Measurements from ENCODE around the gene PLEKHG1.

Gene PLEKHG1

GRCh38 chr6:150590446-150590845, 9.2 kb upstream of the PLEKHG1 start:
- no peak for FAIRE-seq

DNA sequence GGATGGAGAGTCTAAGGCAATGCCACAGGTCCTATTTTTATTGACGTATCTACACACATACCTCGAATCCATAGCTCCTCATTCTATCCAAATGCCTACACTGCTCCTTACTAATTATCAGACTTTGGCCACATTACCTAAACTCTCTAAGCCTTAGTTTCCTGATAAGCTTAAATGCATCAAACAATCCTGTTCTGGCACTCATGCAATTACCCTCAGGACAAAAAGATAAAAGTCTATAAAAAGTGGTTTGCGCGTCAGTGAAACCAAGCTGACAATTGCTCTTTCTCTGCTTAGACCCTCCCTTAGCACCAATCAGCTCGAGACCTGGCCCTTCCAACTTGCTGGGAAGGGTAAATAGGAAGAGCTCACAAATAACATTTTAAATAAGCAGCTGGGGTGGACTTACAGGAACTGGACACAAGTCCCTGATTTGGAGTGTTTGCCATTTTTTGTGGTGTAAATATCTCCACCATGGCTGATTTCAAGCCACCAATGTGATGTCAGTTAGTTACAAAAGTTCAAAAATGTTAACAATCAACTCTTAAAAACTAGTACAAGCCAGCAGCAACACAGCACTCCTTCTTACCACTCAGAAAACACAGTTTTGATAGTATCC, 7.2 kb upstream of the PLEKHG1 start:
- FAIRE-seq: no peak

DNA sequence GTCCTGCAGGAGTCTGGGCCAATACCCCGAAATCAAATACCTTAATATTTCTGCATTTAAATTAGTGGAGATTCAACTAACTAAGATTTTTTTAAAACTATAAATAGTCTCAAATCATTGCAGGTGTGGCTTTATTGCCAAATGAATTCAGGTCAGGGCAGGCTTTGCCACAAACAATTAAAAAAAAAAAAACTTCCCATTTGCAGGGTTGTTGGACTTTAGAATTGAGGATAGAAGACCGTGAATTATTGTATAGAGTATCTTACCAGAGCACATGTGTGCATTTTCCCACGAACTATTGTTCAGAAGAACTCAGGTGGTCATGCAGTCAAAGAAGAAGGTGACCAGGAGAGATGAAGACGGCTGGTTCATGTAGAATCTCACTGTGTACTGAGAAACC, 6.6 kb upstream of the PLEKHG1 start:
- no peak for FAIRE-seq

- FAIRE-seq: no peak
These were observed 3.2 kb upstream of the PLEKHG1 start for GRCh38 chr6:150596439-150596838.

- no peak for FAIRE-seq
These were observed 1.3 kb upstream of the PLEKHG1 start for GRCh38 chr6:150598401-150598800.

DNA sequence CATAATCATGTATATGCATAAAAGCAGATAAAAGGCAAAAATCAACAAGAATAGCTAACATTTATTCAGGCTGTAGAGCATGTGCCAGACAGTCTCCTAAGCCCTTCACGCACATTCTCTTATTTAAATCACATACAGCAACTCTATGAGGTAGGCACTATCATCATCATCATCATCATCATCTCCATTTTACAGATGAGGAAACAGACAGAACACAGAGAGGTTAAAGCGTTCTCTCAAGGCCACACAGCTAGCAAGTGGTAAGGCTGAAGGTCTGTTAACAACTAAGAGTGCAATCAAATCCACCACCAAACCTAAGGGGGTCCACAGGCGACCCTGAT, 857 bp upstream of the PLEKHG1 start:
- FAIRE-seq: no peak

- no peak for FAIRE-seq
These were observed 270 bp downstream of the PLEKHG1 start for GRCh38 chr6:150600010-150600300.

DNA sequence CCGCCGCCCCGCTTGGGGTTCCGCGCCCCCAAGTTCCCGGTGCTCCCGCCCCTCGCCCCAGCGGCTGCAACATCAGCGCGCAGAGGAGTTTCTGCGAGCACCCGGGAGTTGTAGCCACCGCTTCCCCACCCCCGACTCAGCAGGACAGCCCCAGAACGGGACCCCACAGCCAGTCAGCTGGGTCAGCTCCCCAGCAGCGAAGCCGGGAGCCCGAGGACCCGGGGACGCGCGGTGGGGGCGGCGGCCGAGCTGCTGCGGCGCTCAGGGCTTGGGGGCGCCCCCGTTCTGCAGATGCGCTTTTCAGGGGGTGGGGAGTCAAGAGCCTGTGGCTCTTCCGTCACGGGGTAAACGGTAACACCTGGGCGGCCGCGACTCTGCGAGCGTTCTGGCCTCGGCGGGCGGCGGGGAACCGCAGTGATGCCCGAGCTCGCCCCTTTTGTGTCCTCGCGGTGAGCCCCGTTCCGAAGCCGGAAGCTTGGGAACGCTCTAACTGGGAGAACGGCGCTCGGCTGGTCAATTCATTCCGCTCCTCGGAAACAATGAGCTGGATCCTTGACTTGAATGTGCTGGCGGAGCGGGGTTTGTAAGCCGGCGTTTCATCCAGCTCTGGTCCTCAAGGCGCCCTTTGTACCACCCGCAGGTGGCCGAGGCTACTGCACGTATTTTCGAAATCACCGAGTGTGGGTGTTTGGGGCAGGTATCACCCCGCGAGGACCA, 774 bp downstream of the PLEKHG1 start:
- no peak for FAIRE-seq

- FAIRE-seq: no peak
These were observed 1.8 kb downstream of the PLEKHG1 start for GRCh38 chr6:150601439-150601838.

GRCh38 chr6:150603176-150603575, 3.5 kb downstream of the PLEKHG1 start:
- no peak for FAIRE-seq

- FAIRE-seq: no peak
These were observed 4.8 kb downstream of the PLEKHG1 start for GRCh38 chr6:150604467-150604866.

GRCh38 chr6:150605333-150605732, 5.6 kb downstream of the PLEKHG1 start:
- FAIRE-seq: no peak

DNA sequence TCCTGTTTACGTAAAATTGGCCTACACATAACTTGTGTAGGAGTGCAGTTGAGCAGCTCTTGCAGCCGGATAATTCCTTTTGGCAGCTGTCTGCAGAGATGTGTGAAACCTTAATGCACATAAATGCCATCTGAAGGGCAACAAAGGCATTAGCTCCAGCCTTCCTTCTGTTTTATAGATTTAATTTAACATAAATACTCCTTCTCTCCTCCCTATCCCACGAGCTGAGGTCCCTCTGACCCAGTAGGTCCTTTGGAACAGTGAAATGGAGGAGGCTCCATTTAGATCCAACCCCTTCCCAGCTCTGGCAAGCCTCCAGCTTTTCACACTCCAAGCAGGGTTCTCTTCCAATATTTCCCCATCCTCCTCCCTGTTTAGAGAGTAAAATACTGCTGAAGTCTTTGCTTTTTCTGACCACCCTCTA, 6.5 kb downstream of the PLEKHG1 start:
- FAIRE-seq: no peak

DNA sequence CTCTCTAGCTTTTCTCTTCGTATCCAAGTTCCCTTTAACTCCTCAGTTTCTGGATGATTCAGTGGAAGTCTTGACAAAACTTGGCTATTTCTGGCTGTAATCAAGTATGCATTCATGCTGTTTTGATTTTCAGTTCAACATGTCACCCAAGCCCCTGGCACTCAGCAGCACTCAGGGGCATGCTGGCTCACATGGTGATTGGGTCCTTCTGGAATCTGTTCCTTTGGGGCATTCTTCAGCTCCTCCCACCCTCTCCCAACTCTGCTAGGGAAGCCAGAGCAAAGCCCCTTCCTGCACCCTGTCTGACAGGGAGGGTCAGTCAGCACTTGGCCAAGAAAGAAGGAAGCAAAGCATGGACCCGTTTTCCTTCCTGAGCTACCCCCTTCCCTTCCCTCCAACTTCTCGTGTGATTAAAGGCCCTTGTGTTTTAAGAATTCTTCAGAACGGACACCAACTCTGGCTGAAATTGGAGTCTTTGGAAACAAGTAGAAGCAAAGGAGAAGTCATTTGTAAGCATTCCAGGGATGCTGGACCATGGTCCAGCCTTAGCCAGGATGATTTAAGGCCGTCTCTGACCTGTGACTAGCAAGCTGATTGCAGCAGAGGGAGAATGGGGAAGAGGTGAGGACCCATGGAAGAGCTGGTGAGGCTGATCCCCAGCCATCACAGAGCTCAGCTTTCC, 7.1 kb downstream of the PLEKHG1 start:
- no peak for FAIRE-seq

- no peak for FAIRE-seq
These were observed 7.6 kb downstream of the PLEKHG1 start for GRCh38 chr6:150607329-150607650.

GRCh38 chr6:150610584-150610983, 10.9 kb downstream of the PLEKHG1 start:
- no peak for FAIRE-seq

GRCh38 chr6:150613269-150613668, 13.6 kb downstream of the PLEKHG1 start:
- FAIRE-seq: no peak

DNA sequence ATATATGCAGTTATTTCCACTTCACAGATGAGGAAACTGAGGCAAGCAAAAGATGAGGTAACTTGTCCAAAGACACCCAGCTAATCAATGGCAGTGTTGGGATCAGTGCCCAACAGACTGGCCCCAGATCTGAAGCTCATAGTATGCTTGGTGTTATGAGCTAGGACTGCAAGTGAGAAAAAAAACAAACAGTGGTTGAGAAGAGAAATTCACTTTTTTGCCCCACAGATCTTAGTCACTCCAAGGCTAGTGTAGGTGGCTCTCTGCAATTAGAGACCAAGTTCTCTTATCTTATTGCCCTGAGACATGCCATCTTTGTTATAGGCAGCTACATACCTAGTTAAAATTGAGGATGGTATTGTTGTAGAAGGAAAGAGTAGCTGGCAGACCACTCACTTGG, 16.3 kb downstream of the PLEKHG1 start:
- no peak for FAIRE-seq

- FAIRE-seq: peak; percentile 5
These were observed 16.9 kb downstream of the PLEKHG1 start for GRCh38 chr6:150616586-150616985.

GRCh38 chr6:150617062-150617461, 17.4 kb downstream of the PLEKHG1 start:
- FAIRE-seq: no peak

GRCh38 chr6:150617496-150618460, 18.1 kb downstream of the PLEKHG1 start:
- FAIRE-seq: no peak

- FAIRE-seq: no peak
These were observed 19.6 kb downstream of the PLEKHG1 start for GRCh38 chr6:150619275-150619674.

- no peak for FAIRE-seq
These were observed 20.6 kb downstream of the PLEKHG1 start for GRCh38 chr6:150620244-150620643.

DNA sequence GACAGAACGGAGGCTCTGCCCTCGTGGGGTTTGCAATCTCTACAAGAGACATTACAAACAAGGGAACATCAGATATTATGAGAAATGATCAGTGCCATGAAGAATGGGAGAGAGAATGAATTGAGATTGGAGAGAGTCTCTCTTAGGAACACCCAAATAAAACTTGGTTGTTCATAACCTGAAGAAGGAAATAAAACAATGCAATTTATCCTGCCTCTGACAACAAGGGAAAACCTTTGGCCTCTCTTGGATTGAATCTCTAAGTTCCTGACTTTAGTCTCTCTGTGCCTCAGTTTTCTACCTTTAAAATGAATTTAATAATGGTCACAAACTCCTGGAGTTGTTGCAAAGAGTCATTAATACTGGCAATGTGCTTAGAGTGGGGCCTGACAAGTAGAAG, 21.1 kb downstream of the PLEKHG1 start:
- FAIRE-seq: no peak

Data from islet of Langerhans (tissue), 1 donor.